Kidney epithelial cell (primary cell): ENCODE data around the gene NT5C3A. TPM values are rescaled to one million over a fixed set of nuclear protein-coding genes. Genes with fewer than 3 reads are reported as not detected.

Experiments
- DNase-seq: peaks from one replicate; pipeline ENCODE4 v3.0.0-alpha.2; 2010; ENCODE audit warnings: low read depth
- H3K27me3 ChIP-seq: 2 replicates; pipeline ENCODE4 v1.6.0; 2011; ENCODE audit warnings: low read length; ENCODE audit not compliant: control insufficient read depth, insufficient read depth
- H3K36me3 ChIP-seq: 2 replicates; pipeline ENCODE4 v1.5.1; 2011; ENCODE audit warnings: low read length; ENCODE audit not compliant: control insufficient read depth, insufficient read depth
- H3K4me3 ChIP-seq: 2 replicates; pipeline ENCODE4 v1.5.1; 2011; ENCODE audit warnings: low read depth, mild to moderate bottlenecking, control low read depth, low read length
- total RNA-seq: library from RNA; depleted of rRNA; stranded (reverse); fragments of >200 nt; gene quantifications from 2 replicates; pipeline ENCODE4 v1.2.3, GENCODE V29; 2015
- TF ChIP-seq, protein P1 (sequence below): IDR thresholded peaks from 2 replicates; pipeline ENCODE4 v1.5.1; 2011; ENCODE audit warnings: mild to moderate bottlenecking, moderate library complexity, low read length, control low read depth, inconsistent platforms; ENCODE audit not compliant: insufficient read depth, poor library complexity, severe bottlenecking

The NT5C3A gene
- total RNA-seq, 1 donor from 2014 or later = 20.7 TPM

DNA sequence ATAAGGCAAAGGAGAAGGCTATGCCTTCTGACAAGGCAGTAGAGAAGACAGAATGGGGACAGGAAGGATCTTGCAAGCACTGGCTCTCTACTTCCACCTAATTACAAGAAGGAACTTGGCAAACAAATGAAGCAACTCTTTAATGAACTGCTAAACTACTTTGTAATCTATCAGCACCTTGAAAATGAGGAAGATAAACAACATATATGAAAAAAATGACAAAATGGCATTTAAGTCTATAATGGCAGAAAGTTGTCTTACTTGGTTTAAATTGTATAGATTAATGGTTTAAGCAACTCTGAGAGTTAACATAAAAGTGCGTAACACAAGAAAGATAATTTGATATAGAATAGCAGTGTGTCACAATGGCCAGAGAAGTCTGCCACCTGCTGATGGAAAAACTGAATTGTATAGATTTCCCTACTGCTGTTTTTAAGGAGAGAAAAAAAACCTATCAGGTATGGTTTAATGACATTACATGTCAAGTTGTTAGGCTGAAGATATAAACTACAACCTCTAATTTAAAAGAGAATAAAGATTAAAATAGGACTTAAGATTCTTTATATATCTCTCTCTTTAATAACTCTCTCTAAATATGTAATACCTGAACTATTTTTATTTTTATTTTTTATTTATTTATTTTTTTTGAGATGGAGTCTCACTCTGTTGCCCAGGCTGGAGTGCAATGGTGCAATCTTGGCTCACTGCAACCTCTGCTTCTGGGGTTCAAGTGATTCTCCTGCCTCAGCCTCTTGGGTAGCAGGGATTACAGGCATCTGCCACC lies 11.8 kb downstream of the NT5C3A start:
- H3K4me3 ChIP-seq = no peak overlapping the region
- no peaks in the 10 kb centered on the region for H3K36me3 ChIP-seq
- DNase-seq = no peak

DNA sequence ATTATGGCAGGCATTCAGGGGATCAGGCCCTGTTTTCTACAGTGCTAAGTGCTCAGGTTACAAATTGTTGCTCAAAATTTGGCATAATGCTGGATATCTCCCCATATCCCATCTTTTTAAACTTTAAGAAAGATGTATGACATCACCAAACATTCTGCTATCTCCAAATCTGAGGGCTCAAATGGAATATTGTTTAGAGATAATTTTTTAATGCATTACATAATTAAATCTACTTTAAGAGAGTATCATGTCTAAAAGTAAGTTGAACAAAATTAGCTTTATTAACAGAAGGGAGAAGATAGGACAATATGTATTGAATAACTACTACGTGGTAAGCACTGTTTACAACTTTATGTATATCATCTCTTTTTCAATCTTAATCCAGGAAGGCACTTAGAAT lies 13.9 kb downstream of the NT5C3A start:
- no peak overlapping the region for H3K4me3 ChIP-seq
- no peaks in the 10 kb centered on the region for H3K36me3 ChIP-seq
- no peaks in the 10 kb centered on the region for H3K27me3 ChIP-seq
- no peak for DNase-seq
- TF ChIP-seq, protein P1, sequence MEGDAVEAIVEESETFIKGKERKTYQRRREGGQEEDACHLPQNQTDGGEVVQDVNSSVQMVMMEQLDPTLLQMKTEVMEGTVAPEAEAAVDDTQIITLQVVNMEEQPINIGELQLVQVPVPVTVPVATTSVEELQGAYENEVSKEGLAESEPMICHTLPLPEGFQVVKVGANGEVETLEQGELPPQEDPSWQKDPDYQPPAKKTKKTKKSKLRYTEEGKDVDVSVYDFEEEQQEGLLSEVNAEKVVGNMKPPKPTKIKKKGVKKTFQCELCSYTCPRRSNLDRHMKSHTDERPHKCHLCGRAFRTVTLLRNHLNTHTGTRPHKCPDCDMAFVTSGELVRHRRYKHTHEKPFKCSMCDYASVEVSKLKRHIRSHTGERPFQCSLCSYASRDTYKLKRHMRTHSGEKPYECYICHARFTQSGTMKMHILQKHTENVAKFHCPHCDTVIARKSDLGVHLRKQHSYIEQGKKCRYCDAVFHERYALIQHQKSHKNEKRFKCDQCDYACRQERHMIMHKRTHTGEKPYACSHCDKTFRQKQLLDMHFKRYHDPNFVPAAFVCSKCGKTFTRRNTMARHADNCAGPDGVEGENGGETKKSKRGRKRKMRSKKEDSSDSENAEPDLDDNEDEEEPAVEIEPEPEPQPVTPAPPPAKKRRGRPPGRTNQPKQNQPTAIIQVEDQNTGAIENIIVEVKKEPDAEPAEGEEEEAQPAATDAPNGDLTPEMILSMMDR = no peak

More for the DNA sequence above, 11.8 kb downstream of the NT5C3A start:
- TF ChIP-seq, protein P1 = peak; percentile 53
- H3K27me3 ChIP-seq = no peaks in the 10 kb centered on the region

DNA sequence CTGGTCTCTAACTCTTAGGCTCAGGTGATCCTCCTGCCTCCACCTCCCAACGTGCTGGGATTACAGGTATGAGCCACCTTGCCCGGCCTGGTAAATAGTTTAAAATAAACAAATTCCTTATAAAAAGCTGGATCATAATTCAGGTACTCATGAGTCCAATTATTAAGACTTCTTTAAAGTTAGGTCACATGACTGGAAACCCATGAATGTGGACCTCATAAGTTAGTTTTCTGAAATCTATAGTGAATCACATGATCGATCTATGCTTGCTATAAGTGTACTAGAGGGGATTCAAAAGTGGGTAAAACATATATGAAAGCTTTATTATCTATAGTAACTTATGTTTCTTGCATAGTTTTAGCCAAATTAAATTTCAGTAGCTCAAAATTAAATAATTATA lies 14.3 kb downstream of the NT5C3A start:
- TF ChIP-seq, protein P1 = no peak
- Histone ChIP-seq H3K4me3 (no peak overlapping the region), H3K27me3 (no peaks in the 10 kb centered on the region), H3K36me3 (no peaks in the 10 kb centered on the region)
- DNase-seq = no peak

DNA sequence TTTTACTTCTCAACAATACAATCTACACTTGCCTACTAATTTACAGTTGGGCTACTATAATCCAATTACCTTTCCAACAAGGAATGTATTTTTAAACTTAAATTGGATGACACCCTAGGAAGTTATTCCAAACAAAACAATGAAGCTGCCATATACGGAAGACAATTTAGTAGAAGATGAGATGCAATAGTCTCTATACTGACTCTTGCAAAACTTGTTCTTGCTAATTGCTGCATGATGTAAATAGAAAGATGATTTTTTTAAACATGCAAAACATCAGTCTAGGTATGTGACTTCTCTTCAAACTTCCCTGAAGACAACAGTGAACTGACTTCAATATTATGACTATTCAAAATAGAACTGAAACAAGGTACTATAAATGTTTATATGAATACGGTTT lies 17.6 kb downstream of the NT5C3A start:
- TF ChIP-seq, protein P1 = no peak
- H3K27me3 ChIP-seq = no peaks in the 10 kb centered on the region
- no peaks in the 10 kb centered on the region for H3K36me3 ChIP-seq
- no peak overlapping the region for H3K4me3 ChIP-seq
- DNase-seq = no peak

DNA sequence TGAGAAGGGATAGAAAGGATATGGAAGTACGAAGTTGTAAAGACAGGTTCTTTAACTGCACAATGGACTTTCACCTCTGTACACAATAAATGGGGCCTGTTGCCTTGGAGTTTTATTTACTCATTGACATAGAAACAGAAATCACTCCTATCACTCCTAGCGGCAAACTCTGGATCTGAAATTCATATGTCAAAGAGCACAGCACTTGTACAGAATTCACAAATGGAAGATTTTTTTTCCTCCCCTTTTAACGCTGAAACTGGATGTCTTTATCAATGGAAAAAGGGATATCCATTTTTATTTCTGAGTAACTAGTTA lies 18.2 kb downstream of the NT5C3A start:
- TF ChIP-seq, protein P1 = no peak
- DNase-seq = no peak
- Histone ChIP-seq H3K36me3 (no peaks in the 10 kb centered on the region), H3K4me3 (no peak overlapping the region), H3K27me3 (no peaks in the 10 kb centered on the region)
